Measurements from ENCODE around the gene PCBD1. TPM values are rescaled to one million over a fixed set of nuclear protein-coding genes. Genes with fewer than 3 reads are reported as not detected.

PCBD1 gene
- polyA plus RNA-seq, 1 experiment: 63.7 TPM

DNA sequence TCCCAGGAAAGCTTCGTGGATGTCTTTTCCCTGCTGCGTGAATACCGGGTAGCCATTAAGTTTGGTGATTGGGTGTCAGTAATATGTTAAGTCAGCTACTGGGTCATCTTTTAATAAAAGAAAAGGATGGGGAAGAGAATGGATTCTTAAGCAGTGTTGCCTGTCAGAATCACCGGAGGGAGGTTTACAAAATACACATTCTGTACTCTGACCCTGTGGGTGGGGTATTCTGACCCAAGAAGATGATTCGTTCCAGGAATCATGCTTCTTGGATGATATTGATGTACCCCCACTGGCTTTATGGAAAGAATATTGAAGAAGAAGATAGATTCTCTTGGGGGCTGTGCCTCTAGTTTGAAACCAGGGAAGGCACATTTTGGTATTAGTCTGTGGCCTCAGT, 54.3 kb downstream of the PCBD1 start:
- ChIA-PET POLR2A (no interaction called here), CTCF (interaction anchor here (1.6 to 2.9 kb wide), 2 partner anchors 12 to 18 kb away, joined by 6 to 9 read pairs; partner anchors contain the start of gene SGPL1)
- TF ChIP-seq, protein P1, sequence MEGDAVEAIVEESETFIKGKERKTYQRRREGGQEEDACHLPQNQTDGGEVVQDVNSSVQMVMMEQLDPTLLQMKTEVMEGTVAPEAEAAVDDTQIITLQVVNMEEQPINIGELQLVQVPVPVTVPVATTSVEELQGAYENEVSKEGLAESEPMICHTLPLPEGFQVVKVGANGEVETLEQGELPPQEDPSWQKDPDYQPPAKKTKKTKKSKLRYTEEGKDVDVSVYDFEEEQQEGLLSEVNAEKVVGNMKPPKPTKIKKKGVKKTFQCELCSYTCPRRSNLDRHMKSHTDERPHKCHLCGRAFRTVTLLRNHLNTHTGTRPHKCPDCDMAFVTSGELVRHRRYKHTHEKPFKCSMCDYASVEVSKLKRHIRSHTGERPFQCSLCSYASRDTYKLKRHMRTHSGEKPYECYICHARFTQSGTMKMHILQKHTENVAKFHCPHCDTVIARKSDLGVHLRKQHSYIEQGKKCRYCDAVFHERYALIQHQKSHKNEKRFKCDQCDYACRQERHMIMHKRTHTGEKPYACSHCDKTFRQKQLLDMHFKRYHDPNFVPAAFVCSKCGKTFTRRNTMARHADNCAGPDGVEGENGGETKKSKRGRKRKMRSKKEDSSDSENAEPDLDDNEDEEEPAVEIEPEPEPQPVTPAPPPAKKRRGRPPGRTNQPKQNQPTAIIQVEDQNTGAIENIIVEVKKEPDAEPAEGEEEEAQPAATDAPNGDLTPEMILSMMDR (IDR thresholded peaks at IDR 0.05; ENCODE audit: insufficient read depth, low read depth, low read length): no peak
- H3K27me3 ChIP-seq (ENCODE audit: control insufficient read depth, insufficient read depth, low read length): no peaks in the 10 kb centered on the region
- H3K36me3 ChIP-seq (ENCODE audit: control insufficient read depth, insufficient read depth, low read length): no peaks in the 10 kb centered on the region; the same call in 1 of the 2 replicates
- no peak for DNase-seq (ENCODE audit: low read depth)
- H3K4me3 ChIP-seq (ENCODE audit: low read depth, low read length): no peak overlapping the region

DNA sequence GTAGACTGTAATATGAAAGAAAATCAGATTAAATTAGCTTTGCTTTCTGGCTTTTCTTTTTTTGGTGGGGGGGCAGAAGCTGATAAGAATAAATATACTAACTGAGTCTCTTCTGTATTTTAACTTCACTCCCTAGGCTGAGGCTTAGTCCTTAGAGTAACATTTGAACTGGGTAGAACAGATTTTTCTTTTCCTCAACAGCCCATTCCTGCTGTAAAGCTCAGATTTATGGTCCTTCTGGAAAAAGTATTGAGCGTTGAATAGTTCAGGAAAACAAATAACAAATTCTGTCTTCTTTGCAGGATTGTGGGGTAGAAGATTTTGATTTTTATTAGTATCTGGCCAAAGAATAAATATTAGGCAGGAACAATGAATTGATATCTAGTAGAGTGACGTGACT, 54.8 kb downstream of the PCBD1 start:
- no peaks in the 10 kb centered on the region; the same call in 1 of the 2 replicates for H3K36me3 ChIP-seq (ENCODE audit: control insufficient read depth, insufficient read depth, low read length)
- no peaks in the 10 kb centered on the region for H3K27me3 ChIP-seq (ENCODE audit: control insufficient read depth, insufficient read depth, low read length)
- TF ChIP-seq, protein P1 (IDR thresholded peaks at IDR 0.05; ENCODE audit: insufficient read depth, low read depth, low read length): no peak
- POLR2A ChIA-PET: no interaction called here
- no peak for DNase-seq (ENCODE audit: low read depth)
- CTCF ChIA-PET: interaction anchor here (0.9 to 2.9 kb wide), 4 partner anchors 12 to 19 kb away, joined by 3 to 9 read pairs (median 4); partner anchors contain the start of gene SGPL1
- no peak overlapping the region for H3K4me3 ChIP-seq (ENCODE audit: low read depth, low read length)

Other genes with a start within 250 kb of the PCBD1 start
- gene ADAMTS14, start 216.1 kb downstream of the PCBD1 start, polyA plus RNA-seq (2011; rRNA removed): 1.2 and 3.3 TPM in 2 replicates
- not detected in 2 replicates for gene TBATA, start 103.2 kb downstream of the PCBD1 start, polyA plus RNA-seq (2011; rRNA removed)
- 16.6 and 22.0 TPM in 2 replicates for gene SGPL1, start 72.6 kb downstream of the PCBD1 start, polyA plus RNA-seq (2011; rRNA removed)

Data from BJ (cell line).